ENCODE measurements around the gene MLX.
"Not testable (repeated sequence)": the region's sequence is repeated elsewhere in the genome, so short reads cannot be mapped to it uniquely, and the experiment has no call there.

Gene MLX

GRCh38 chr17:42537826-42538451, 29.0 kb upstream of the MLX start:
- in situ Hi-C loops (cut with HindIII; ENCODE audit: low pct_ligation_motif_present, low sequenced_read_pairs) = no loop called here
- no peak for TF ChIP-seq CTCF (IDR thresholded peaks at IDR 0.05; ENCODE audit: low read depth, low read length, missing control alignments)
- no peak for DNase-seq
- Histone ChIP-seq H3K27ac (no peak overlapping the region), H3K27me3 (replicated peaks) (no peaks in the 10 kb centered on the region), H3K36me3 (replicated peaks) (peaks cover 2% of the 10 kb centered on the region), H3K4me3 (ENCODE audit: low read depth, low read length) (no peak overlapping the region)

DNA sequence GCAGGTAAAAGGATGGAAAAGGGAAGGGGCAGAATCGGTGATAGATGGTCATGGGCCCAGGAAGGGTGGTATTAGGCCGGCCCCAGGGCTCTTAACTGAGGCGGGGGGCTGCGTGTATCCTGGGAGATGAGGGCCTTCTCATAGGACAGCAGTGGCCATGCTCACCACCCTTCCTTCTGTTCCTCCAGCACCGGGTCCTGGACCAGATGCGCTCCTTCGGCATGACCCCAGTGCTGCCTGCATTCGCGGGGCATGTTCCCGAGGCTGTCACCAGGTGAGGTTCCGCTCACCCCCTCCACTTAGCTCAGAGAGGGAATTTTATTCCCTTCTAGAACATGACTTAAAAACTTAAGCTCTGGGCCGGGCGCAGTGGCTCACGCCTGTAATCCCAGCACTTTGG, 28.4 kb upstream of the MLX start:
- Histone ChIP-seq H3K4me3 (ENCODE audit: low read depth, low read length) (no peak overlapping the region), H3K36me3 (replicated peaks) (peaks cover 2% of the 10 kb centered on the region), H3K27ac (no peak overlapping the region), H3K27me3 (replicated peaks) (no peaks in the 10 kb centered on the region)
- in situ Hi-C loops (cut with HindIII; ENCODE audit: low pct_ligation_motif_present, low sequenced_read_pairs) = no loop called here
- DNase-seq = no peak
- no peak for TF ChIP-seq CTCF (IDR thresholded peaks at IDR 0.05; ENCODE audit: low read depth, low read length, missing control alignments)

DNA sequence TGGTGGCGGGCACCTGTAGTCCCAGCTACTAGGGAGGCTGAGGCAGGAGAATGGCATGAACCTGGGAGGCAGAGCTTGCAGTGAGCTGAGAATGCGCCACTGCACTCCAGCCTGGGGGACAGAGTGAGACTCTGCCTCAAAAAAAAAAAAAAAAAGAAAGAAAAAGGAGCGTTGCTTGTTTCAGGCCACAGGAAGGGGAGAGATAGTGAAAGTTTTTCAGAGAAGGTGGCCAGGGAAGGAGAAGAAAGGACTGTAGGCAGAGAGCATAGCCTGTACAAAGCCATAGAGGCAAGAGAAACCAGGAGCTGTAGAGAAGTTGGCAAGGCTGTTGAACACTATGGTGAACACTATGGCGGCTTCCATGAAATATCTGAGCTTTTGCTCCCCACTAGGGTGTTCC, 26.3 kb upstream of the MLX start:
- H3K27me3 ChIP-seq (replicated peaks); H3K27ac ChIP-seq; H3K36me3 ChIP-seq (replicated peaks); DNase-seq; H3K4me3 ChIP-seq (ENCODE audit: low read depth, low read length); in situ Hi-C loops (cut with HindIII; ENCODE audit: low pct_ligation_motif_present, low sequenced_read_pairs): not testable (repeated sequence)

GRCh38 chr17:42541041-42541833, 25.7 kb upstream of the MLX start:
- Histone ChIP-seq H3K27ac (no peak overlapping the region), H3K36me3 (replicated peaks) (peaks cover 2% of the 10 kb centered on the region), H3K27me3 (replicated peaks) (no peaks in the 10 kb centered on the region), H3K4me3 (ENCODE audit: low read depth, low read length) (no peak overlapping the region)
- TF ChIP-seq CTCF (IDR thresholded peaks at IDR 0.05; ENCODE audit: low read depth, low read length, missing control alignments) = no peak
- DNase-seq = no peak
- in situ Hi-C loops (cut with HindIII; ENCODE audit: low pct_ligation_motif_present, low sequenced_read_pairs) = no loop called here

GRCh38 chr17:42543190-42544079, 23.5 kb upstream of the MLX start:
- TF ChIP-seq CTCF (IDR thresholded peaks at IDR 0.05; ENCODE audit: low read depth, low read length, missing control alignments) = no peak
- DNase-seq = no peak
- in situ Hi-C loops (cut with HindIII; ENCODE audit: low pct_ligation_motif_present, low sequenced_read_pairs) = no loop called here
- no peaks in the 10 kb centered on the region for H3K27me3 ChIP-seq (replicated peaks)
- H3K36me3 ChIP-seq (replicated peaks) = peaks cover 2% of the 10 kb centered on the region
- no peak overlapping the region for H3K27ac ChIP-seq
- H3K4me3 ChIP-seq (ENCODE audit: low read depth, low read length) = no peak overlapping the region

- in situ Hi-C loops (cut with HindIII; ENCODE audit: low pct_ligation_motif_present, low sequenced_read_pairs) = no loop called here
- Histone ChIP-seq H3K36me3 (replicated peaks) (peaks cover 2% of the 10 kb centered on the region), H3K4me3 (ENCODE audit: low read depth, low read length) (no peak overlapping the region), H3K27me3 (replicated peaks) (no peaks in the 10 kb centered on the region), H3K27ac (no peak overlapping the region)
- no peak for DNase-seq
- no peak for TF ChIP-seq CTCF (IDR thresholded peaks at IDR 0.05; ENCODE audit: low read depth, low read length, missing control alignments)
Observed at GRCh38 chr17:42544874-42545283, 22.0 kb upstream of the MLX start.

DNA sequence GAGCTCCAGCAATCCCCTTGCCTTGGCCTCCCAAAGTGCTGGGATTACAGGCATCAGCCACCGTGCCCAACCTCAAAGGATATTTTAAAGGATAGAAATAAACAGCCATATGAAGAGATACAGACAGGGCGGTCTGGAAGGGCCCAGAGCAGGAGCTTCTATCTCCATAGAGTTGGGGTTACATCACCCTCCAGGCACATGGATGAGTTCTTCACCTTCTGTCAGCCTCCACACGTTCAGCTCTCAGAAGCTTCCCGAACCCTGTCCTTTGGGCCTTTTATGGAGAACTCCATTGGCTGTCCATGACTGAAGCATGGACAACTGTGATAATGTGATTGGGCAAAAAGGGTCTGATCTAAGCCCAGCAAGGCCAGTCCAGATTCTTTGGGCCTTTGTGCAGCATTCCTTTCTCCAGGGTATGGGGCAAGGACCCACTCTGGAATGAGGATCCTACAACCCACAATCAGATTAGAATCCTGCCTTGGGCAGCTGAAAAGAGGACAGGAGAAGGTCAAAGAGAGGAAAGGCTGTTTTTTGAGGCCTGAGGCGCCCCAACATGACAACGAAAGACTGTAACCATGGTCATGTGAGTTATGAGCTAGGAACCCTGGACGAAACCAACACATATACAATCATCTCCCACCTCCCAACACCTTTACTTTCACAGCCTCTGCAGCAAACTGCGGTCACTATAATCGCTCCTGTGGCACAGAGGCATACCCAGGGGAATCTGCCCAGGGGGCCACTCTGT, 21.0 kb upstream of the MLX start:
- DNase-seq; in situ Hi-C loops (cut with HindIII; ENCODE audit: low pct_ligation_motif_present, low sequenced_read_pairs); H3K27ac ChIP-seq; H3K27me3 ChIP-seq (replicated peaks); H3K36me3 ChIP-seq (replicated peaks); H3K4me3 ChIP-seq (ENCODE audit: low read depth, low read length): not testable (repeated sequence)

Data from brain microvascular endothelial cell (primary cell).